CD4-positive, alpha-beta T cell treated with Interleukin-1 beta for 1 hour (primary cell): ENCODE results near the gene KLHL17.
"Not testable (repeated sequence)": the region's sequence is repeated elsewhere in the genome, so short reads cannot be mapped to it uniquely, and the experiment has no call there.

Source experiments
- DNase-seq, 2 donors: peaks; one replicate each; pipeline ENCODE4 v3.0.0-alpha.2; 2020 to 2022

The KLHL17 gene

GRCh38 chr1:1003618-1004419 is 43.4 kb downstream of the KLHL17 start:
- DNase-seq: no peak

DNA sequence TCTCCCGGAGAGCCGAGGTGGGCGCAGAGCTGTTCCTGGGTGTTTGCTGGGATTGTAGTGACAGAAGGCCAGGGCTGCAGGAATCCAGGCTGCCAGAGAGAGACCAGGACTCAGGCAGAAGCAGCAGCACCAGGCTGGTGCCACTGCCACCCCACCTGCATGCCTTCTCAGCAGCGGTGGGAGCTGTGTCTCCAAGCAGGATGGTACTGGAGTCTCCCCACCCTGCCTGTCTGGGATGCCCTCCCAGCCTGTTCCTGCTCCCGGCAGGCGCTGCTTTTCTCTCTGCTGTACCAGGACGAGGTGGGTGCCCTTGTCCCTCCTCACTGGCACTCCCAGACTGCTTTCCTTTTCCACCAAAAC is 44.0 kb downstream of the KLHL17 start:
- no peak for DNase-seq

- DNase-seq: no peak
These were observed 44.7 kb downstream of the KLHL17 start for GRCh38 chr1:1004780-1005697.

GRCh38 chr1:1005774-1006304 is 45.5 kb downstream of the KLHL17 start:
- no peak for DNase-seq

GRCh38 chr1:1006305-1007159 is 46.1 kb downstream of the KLHL17 start:
- DNase-seq: no peak

DNA sequence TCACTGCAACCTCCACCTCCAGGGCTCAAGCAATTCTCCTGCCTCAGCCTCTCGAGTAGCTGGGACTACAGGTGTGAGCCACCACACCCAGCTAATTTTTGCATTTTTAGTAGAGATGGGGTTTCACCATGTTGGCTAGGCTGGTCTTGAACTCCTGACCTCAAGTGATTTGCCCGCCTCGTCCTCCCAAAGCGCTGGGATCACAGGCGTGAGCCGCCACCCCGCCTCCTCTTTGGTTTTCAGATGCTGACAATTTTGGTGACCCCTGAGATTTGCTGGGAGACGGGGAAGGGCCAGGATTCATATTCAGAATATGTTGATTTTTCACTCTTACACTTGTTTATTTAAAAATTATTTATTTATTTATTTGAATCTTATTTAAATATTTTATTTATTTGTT is 49.7 kb downstream of the KLHL17 start:
- not testable (repeated sequence) for DNase-seq

- DNase-seq: no peak
These were observed 51.1 kb downstream of the KLHL17 start for GRCh38 chr1:1011396-1011949.

DNA sequence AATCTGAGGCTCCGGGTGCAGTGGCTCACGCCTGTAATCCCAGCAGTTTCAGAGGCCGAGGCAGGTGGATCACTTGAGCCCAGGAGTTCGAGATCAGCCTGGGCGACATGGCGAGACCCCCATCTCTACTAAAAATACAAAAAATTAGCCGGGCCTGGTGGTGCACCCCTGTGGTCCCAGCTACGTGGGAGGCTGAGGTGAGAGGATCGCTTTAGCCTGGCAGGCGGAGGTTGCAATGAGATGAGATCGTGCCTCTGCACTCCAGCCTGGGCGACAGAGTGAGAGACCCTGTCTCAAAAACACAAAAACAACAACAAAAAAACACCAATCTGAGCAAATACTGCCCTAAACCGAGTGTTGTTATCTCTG is 52.3 kb downstream of the KLHL17 start:
- DNase-seq: not testable (repeated sequence)

DNA sequence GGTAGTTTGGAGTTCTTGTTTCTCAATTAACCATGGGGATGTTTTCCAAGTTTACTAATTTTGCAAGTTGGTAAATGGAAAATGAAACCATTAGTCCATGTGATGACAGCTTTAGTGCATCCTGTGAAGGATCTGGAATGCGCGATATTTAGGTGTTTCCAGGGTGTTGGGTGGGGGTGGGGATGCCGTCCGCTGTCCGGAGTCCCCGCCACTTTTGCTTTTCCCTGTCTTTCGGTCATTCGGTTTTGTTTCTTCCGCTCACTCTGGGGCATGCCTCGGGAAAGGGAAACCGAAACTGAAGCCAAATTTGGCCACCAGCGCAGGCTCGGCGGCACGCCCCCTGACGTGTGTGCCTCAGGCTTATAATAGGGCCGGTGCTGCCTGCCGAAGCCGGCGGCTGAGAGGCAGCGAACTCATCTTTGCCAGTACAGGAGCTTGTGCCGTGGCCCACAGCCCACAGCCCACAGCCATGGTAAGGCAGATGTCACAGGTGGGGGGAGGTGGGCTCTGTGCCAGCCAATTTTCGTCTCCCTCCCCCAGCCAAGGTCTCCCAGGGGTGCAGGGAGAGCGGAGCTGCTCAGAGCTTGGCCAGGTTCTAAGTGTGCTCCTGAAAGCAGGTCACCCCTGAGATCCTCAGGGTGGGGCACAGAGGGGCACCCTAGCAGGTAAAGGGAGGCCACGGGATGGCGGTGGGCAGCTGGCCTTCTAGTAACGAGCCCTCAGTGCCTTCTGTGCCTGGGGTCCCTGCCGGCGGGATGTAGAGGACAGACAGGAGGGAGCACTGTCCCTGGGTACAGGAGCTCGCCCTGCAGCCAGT is 52.9 kb downstream of the KLHL17 start, which contains the start of gene ISG15:
Gene ISG15, plus strand, starts transcription at position 393 of the 817 bp plus-strand sequence. Its CDS starts 77 bp downstream, at position 470.
- peak; percentile 90 for DNase-seq

DNA sequence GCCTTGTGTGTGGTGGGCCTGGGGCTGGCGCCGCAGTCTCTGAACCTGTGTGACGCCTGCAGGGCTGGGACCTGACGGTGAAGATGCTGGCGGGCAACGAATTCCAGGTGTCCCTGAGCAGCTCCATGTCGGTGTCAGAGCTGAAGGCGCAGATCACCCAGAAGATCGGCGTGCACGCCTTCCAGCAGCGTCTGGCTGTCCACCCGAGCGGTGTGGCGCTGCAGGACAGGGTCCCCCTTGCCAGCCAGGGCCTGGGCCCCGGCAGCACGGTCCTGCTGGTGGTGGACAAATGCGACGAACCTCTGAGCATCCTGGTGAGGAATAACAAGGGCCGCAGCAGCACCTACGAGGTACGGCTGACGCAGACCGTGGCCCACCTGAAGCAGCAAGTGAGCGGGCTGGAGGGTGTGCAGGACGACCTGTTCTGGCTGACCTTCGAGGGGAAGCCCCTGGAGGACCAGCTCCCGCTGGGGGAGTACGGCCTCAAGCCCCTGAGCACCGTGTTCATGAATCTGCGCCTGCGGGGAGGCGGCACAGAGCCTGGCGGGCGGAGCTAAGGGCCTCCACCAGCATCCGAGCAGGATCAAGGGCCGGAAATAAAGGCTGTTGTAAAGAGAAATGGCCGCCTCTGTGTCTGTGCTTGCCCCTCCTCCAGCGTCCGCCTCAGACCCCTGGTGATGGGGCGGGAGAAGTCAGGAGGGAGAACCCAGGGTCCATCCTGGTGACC is 53.7 kb downstream of the KLHL17 start:
- DNase-seq: peak in 1 of 2 donors; percentile 42

DNA sequence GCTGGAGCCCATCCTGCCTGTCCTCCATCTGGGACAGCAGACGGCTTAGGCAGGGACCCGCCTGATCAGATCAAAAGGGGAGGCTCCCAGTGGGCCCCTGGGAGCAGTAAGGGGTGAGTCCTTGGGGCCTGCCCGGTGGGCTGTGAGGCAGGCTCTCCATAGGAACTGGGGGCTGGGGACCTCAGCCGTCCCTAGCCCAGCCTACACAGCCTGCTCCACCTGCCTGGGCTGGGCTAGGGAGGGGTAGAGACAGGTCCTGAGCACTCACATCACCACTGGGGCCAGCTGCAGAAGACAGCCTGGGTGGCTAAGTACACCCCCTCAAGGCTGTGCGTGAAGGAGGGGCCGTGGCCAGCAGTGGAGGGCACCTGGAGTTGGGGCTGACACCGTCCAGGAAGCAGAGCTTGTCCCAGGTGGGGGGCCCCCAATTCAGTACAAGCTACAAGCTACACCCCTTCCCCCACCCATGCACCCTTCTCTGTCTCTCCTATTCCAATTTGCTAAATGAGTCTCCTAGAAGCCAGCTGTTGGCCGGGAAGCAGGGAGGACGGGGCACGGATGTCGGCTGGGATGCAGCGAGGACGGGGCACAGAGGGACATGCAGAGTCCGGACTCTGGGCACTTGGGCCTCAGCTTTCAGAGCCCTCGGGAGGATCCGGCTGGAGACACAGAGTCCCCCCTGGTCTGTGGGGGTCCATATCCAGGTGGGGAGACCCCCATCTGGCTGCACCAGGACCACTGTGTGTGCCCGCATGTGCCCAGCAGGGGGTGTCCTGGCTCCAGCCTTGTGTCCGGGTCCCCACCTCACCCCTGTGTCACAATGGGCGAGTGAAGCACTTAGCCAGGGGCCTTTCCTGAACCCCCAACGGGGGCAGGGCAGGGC is 54.7 kb downstream of the KLHL17 start:
- no peak for DNase-seq
